Activated CD8-positive, alpha-beta T cell treated with anti-CD3 and anti-CD28 coated beads for 36 hours (primary cell): ENCODE measurements around the gene KLHDC2. TPM values are rescaled to one million over a fixed set of nuclear protein-coding genes. Genes with fewer than 3 reads are reported as not detected.
"Not testable (repeated sequence)": the region's sequence is repeated elsewhere in the genome, so short reads cannot be mapped to it uniquely, and the experiment has no call there.

Source experiments
- ATAC-seq: fragments of 200-7000 bp; cut with Tn5 transposase; one replicate; pipeline ENCODE4 v1.10.0; 2021; ENCODE audit warnings: mild to moderate bottlenecking, moderate library complexity
- CTCF ChIA-PET: fragments of 350-600 bp; sonication (Branson Sonifier 250); formaldehyde crosslinking; loops from one replicate; lab custom pipeline; 2021; ENCODE audit warnings: antibody characterized with exemption; lab: Charles Lee
- POLR2A ChIA-PET: fragments of 350-600 bp; sonication (Branson Sonifier 250); formaldehyde crosslinking; loops from one replicate; lab custom pipeline; 2021; ENCODE audit warnings: antibody characterized with exemption; lab: Charles Lee
- DNase-seq: peaks from one replicate; pipeline ENCODE4 v3.0.0-alpha.2; 2020
- H3K27ac Mint-ChIP-seq: one replicate; pipeline ENCODE4 v1.8.0; 2021; ENCODE audit warnings: mild to moderate bottlenecking, mixed read lengths
- H3K27me3 Mint-ChIP-seq: one replicate; pipeline ENCODE4 v1.8.0; 2021; ENCODE audit warnings: mixed read lengths
- H3K36me3 Mint-ChIP-seq: one replicate; pipeline ENCODE4 v1.8.0; 2021; ENCODE audit warnings: low read depth, mixed read lengths
- H3K4me1 Mint-ChIP-seq: one replicate; pipeline ENCODE4 v1.8.0; 2021; ENCODE audit warnings: low read depth, mixed read lengths
- H3K4me3 Mint-ChIP-seq: one replicate; pipeline ENCODE4 v1.8.0; 2021; ENCODE audit warnings: mild to moderate bottlenecking, moderate library complexity, mixed read lengths
- H3K9me3 Mint-ChIP-seq: one replicate; pipeline ENCODE4 v1.8.0; 2021; ENCODE audit warnings: mixed read lengths
- CTCF ChIP-seq: fragments of 200-600 bp; IDR thresholded peaks from one replicate; pipeline ENCODE4 v1.8.0; 2022; ENCODE audit warnings: antibody characterized with exemption, mild to moderate bottlenecking
- intact Hi-C: fragments of 100-400 bp; cut with micrococcal nuclease; formaldehyde crosslinking; loops from one replicate; pipeline ENCODE4 v1.10.0; 2022
- total RNA-seq, 2 experiments: library from RNA; stranded (reverse); gene quantifications; one replicate each; pipeline ENCODE4 v1.2.3, GENCODE V29; 2021

KLHDC2 gene
- total RNA-seq, 2 experiments from 2014 or later: 21.1 to 23.4 TPM

- TF ChIP-seq CTCF: no peak
These were observed 10.5 kb downstream of the KLHDC2 start for GRCh38 chr14:49778421-49778820.

GRCh38 chr14:49781040-49781439, 13.1 kb downstream of the KLHDC2 start:
- ChIA-PET CTCF (interaction anchor here (1.2 to 1.8 kb wide), 4 partner anchors 11 to 147 kb away, joined by 3 to 7 read pairs (median 4); partner anchors contain the start of genes KLHDC2 and NEMF), POLR2A (interaction anchor here (1.3 to 2.4 kb wide), 2 partner anchors 10 to 13 kb away, joined by 5 to 8 read pairs; partner anchors contain the start of gene KLHDC2)
- intact Hi-C loops, DNase-seq, H3K27me3 Mint-ChIP-seq, H3K9me3 Mint-ChIP-seq, ATAC-seq, H3K4me3 Mint-ChIP-seq, H3K4me1 Mint-ChIP-seq: not testable (repeated sequence)
- H3K36me3 Mint-ChIP-seq: peaks cover 30% of the 10 kb centered on the region
- H3K27ac Mint-ChIP-seq: peak overlapping the region; percentile 15

More at GRCh38 chr14:49778421-49778820, 10.5 kb downstream of the KLHDC2 start:
- Mint-ChIP-seq H3K27me3 (no peaks in the 10 kb centered on the region), H3K4me3 (no peak overlapping the region), H3K27ac (no peak overlapping the region), H3K9me3 (no peaks in the 10 kb centered on the region), H3K4me1 (peaks cover 9% of the 10 kb centered on the region), H3K36me3 (peaks cover 30% of the 10 kb centered on the region)
- DNase-seq (no peak), ATAC-seq (no peak)
- CTCF ChIA-PET: no interaction called here
- intact Hi-C loops: no loop called here
- POLR2A ChIA-PET: no interaction called here

- Mint-ChIP-seq H3K9me3 (no peaks in the 10 kb centered on the region), H3K27ac (peak overlapping the region; percentile 25), H3K4me3 (no peak overlapping the region), H3K36me3 (peaks cover 37% of the 10 kb centered on the region), H3K27me3 (no peaks in the 10 kb centered on the region), H3K4me1 (no peaks in the 10 kb centered on the region)
- ATAC-seq (no peak), DNase-seq (no peak)
- intact Hi-C loops: no loop called here
- ChIA-PET POLR2A (interaction anchor here (1.9 kb wide), 1 partner anchor 12 kb away, joined by 7 read pairs; no protein-coding TSS in a partner anchor), CTCF (interaction anchor here (1.2 kb wide), 1 partner anchor 149 kb away, joined by 4 read pairs; the partner anchor contains the start of gene DNAAF2)
- no peak for TF ChIP-seq CTCF
These were observed 15.6 kb downstream of the KLHDC2 start for GRCh38 chr14:49783394-49784014.

GRCh38 chr14:49786315-49786714, 18.4 kb downstream of the KLHDC2 start:
- Mint-ChIP-seq H3K9me3 (no peaks in the 10 kb centered on the region), H3K27ac (peak overlapping the region; percentile 75), H3K4me3 (no peak overlapping the region), H3K4me1 (no peaks in the 10 kb centered on the region), H3K27me3 (no peaks in the 10 kb centered on the region), H3K36me3 (peaks cover 43% of the 10 kb centered on the region)
- DNase-seq (no peak), ATAC-seq (no peak)
- ChIA-PET POLR2A (no interaction called here), CTCF (no interaction called here)
- intact Hi-C loops: no loop called here
- no peak for TF ChIP-seq CTCF

GRCh38 chr14:49792618-49793017, 24.7 kb downstream of the KLHDC2 start:
- TF ChIP-seq CTCF: no peak
- ChIA-PET POLR2A (no interaction called here), CTCF (no interaction called here)
- Mint-ChIP-seq H3K27me3 (no peaks in the 10 kb centered on the region), H3K4me1 (no peaks in the 10 kb centered on the region), H3K4me3 (no peak overlapping the region), H3K27ac (no peak overlapping the region), H3K9me3 (no peaks in the 10 kb centered on the region), H3K36me3 (peaks cover 47% of the 10 kb centered on the region)
- DNase-seq (no peak), ATAC-seq (no peak)
- intact Hi-C loops: no loop called here
